Measurements from ENCODE around the gene NRXN3. TPM values are rescaled to one million over a fixed set of nuclear protein-coding genes. Genes with fewer than 3 reads are reported as not detected.

The NRXN3 gene
- total and polyA plus RNA-seq, 8 donors, result 0.29 to 41.1 (median 9.1) TPM

- 54 to 90% (median 86%) methylated on average over 3 of the region's 3 CpGs for WGBS, 5 donors
Measured at GRCh38 chr14:79600406-79600805, 1430.2 kb downstream of the NRXN3 start.

GRCh38 chr14:79601579-79601978, 1431.4 kb downstream of the NRXN3 start:
- intact Hi-C loops (cut with DNase I; ENCODE audit: low total_unique reads), result no loop called here
- no peak for DNase-seq
- Histone ChIP-seq H3K4me3 (no peak overlapping the region), H3K27ac (no peak overlapping the region), H3K36me3 (no peaks in the 10 kb centered on the region), H3K4me1 (peaks cover 0 to 9% (median 0%) of the 10 kb centered on the region in 4 donors), H3K27me3 (no peaks in the 10 kb centered on the region), H3K9me3 (no peaks in the 10 kb centered on the region)
- 75 to 88% (median 87%) methylated on average over 5 of the region's 5 CpGs for WGBS, 5 donors
- TF ChIP-seq POLR2AphosphoS5 (IDR thresholded peaks at IDR 0.05) (no peak), POLR2A (IDR thresholded peaks at IDR 0.05) (no peak), CTCF (IDR thresholded peaks at IDR 0.05) (no peak), EP300 (IDR thresholded peaks at IDR 0.05) (no peak)

More at GRCh38 chr14:79600406-79600805, 1430.2 kb downstream of the NRXN3 start:
- DNase-seq, result no peak
- Histone ChIP-seq H3K36me3 (no peaks in the 10 kb centered on the region), H3K27ac (no peak overlapping the region), H3K4me3 (no peak overlapping the region), H3K4me1 (peaks cover 0 to 9% (median 0%) of the 10 kb centered on the region in 4 donors), H3K9me3 (no peaks in the 10 kb centered on the region), H3K27me3 (no peaks in the 10 kb centered on the region)
- intact Hi-C loops (cut with DNase I; ENCODE audit: low total_unique reads), result no loop called here
- TF ChIP-seq EP300 (IDR thresholded peaks at IDR 0.05), result no peak
- TF ChIP-seq POLR2A (IDR thresholded peaks at IDR 0.05), result no peak
- TF ChIP-seq CTCF (IDR thresholded peaks at IDR 0.05), result no peak
- no peak for TF ChIP-seq POLR2AphosphoS5 (IDR thresholded peaks at IDR 0.05)

GRCh38 chr14:79602045-79602444, 1431.9 kb downstream of the NRXN3 start:
- TF ChIP-seq EP300 (IDR thresholded peaks at IDR 0.05) (no peak), CTCF (IDR thresholded peaks at IDR 0.05) (no peak), POLR2A (IDR thresholded peaks at IDR 0.05) (no peak), POLR2AphosphoS5 (IDR thresholded peaks at IDR 0.05) (no peak)
- Histone ChIP-seq H3K27ac (no peak overlapping the region), H3K4me1 (peaks cover 0 to 9% (median 0%) of the 10 kb centered on the region in 4 donors), H3K9me3 (no peaks in the 10 kb centered on the region), H3K4me3 (no peak overlapping the region), H3K27me3 (no peaks in the 10 kb centered on the region), H3K36me3 (no peaks in the 10 kb centered on the region)
- peak in 1 of 2 donors; percentile 3 for DNase-seq
- intact Hi-C loops (cut with DNase I; ENCODE audit: low total_unique reads), result no loop called here
- 57 to 78% (median 61%) methylated on average over 1 of the region's 1 CpG for WGBS, 5 donors

- H3K4me1 ChIP-seq, result peaks cover 0 to 9% (median 0%) of the 10 kb centered on the region in 4 donors
- no peak for DNase-seq
- H3K36me3 ChIP-seq, result no peaks in the 10 kb centered on the region
- WGBS, 5 donors, result 27 to 55% (median 38%) methylated on average over 3 of the region's 3 CpGs
- H3K4me3 ChIP-seq, result no peak overlapping the region
- no peaks in the 10 kb centered on the region for H3K9me3 ChIP-seq
- intact Hi-C loops (cut with DNase I; ENCODE audit: low total_unique reads), result no loop called here
- TF ChIP-seq EP300 (IDR thresholded peaks at IDR 0.05), result no peak
- no peak for TF ChIP-seq POLR2AphosphoS5 (IDR thresholded peaks at IDR 0.05)
- TF ChIP-seq CTCF (IDR thresholded peaks at IDR 0.05), result no peak
- TF ChIP-seq POLR2A (IDR thresholded peaks at IDR 0.05), result no peak
- H3K27me3 ChIP-seq, result no peaks in the 10 kb centered on the region
- H3K27ac ChIP-seq, result no peak overlapping the region
Measured at GRCh38 chr14:79602742-79603141, 1432.6 kb downstream of the NRXN3 start.

Measured in stomach (tissue), 9 donors.